Loucy (cell line): ENCODE results near the gene GAB1.

Experiments used
- EZH2phosphoT487 ChIP-seq: fragments of 200-600 bp; IDR thresholded peaks from 2 replicates; pipeline ENCODE4 v1.6.1; 2018; ENCODE audit warnings: antibody characterized with exemption, mild to moderate bottlenecking, moderate library complexity, borderline replicate concordance
- TF ChIP-seq, protein P1 (sequence below): fragments of 200-600 bp; sonication (generic); conservative IDR thresholded peaks from 2 replicates; pipeline ENCODE4 v1.5.1; 2014; ENCODE audit warnings: mild to moderate bottlenecking, antibody characterized with exemption, low read length

DNA sequence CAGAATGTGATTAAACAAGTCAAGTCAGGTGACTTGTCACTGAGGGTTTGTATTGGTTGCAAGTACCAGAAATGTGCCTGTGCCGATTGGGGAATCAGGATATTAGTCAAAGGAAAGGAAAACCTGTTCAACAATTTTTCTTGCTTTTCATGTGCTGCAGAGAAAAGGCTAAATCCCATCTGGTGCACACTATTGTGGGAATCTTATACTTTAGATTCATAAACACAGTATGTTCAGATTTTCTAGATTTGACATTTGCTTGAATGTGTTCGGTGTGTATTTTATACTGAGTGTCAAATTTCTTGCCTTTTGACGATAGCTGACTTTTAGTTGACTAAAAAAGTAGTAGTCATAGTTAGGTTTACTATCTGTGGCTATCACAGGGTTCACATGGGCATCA, 37.6 kb downstream of the GAB1 start:
- TF ChIP-seq, protein P1, sequence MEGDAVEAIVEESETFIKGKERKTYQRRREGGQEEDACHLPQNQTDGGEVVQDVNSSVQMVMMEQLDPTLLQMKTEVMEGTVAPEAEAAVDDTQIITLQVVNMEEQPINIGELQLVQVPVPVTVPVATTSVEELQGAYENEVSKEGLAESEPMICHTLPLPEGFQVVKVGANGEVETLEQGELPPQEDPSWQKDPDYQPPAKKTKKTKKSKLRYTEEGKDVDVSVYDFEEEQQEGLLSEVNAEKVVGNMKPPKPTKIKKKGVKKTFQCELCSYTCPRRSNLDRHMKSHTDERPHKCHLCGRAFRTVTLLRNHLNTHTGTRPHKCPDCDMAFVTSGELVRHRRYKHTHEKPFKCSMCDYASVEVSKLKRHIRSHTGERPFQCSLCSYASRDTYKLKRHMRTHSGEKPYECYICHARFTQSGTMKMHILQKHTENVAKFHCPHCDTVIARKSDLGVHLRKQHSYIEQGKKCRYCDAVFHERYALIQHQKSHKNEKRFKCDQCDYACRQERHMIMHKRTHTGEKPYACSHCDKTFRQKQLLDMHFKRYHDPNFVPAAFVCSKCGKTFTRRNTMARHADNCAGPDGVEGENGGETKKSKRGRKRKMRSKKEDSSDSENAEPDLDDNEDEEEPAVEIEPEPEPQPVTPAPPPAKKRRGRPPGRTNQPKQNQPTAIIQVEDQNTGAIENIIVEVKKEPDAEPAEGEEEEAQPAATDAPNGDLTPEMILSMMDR = no peak
- TF ChIP-seq EZH2phosphoT487 = no peak
